Endothelial cell (in vitro differentiated cells): Measurements from ENCODE around the gene CACNA2D3. TPM values are rescaled to one million over a fixed set of nuclear protein-coding genes. Genes with fewer than 3 reads are reported as not detected.

Source experiments
- DNase-seq: peaks from one replicate; pipeline ENCODE4 v3.0.0; 2021; ENCODE audit warnings: low spot score
- H3K27ac Mint-ChIP-seq: one replicate; pipeline ENCODE4 v1.8.0; 2021; ENCODE audit warnings: mixed read lengths, inconsistent platforms; ENCODE audit not compliant: unreplicated experiment
- H3K27me3 Mint-ChIP-seq: one replicate; pipeline ENCODE4 v1.8.0; 2021; ENCODE audit warnings: mild to moderate bottlenecking, moderate library complexity, mixed read lengths, inconsistent platforms; ENCODE audit not compliant: unreplicated experiment
- H3K36me3 Mint-ChIP-seq: one replicate; pipeline ENCODE4 v1.8.0; 2021; ENCODE audit warnings: mild to moderate bottlenecking, low read depth, mixed read lengths, inconsistent platforms; ENCODE audit not compliant: unreplicated experiment
- H3K4me1 Mint-ChIP-seq: one replicate; pipeline ENCODE4 v1.8.0; 2021; ENCODE audit warnings: mild to moderate bottlenecking, mixed read lengths, inconsistent platforms; ENCODE audit not compliant: unreplicated experiment
- H3K4me3 Mint-ChIP-seq: one replicate; pipeline ENCODE4 v1.8.0; 2021; ENCODE audit warnings: mild to moderate bottlenecking, mixed read lengths, inconsistent platforms; ENCODE audit not compliant: unreplicated experiment
- H3K9me3 Mint-ChIP-seq: one replicate; pipeline ENCODE4 v1.8.0; 2021; ENCODE audit warnings: mixed read lengths, inconsistent platforms; ENCODE audit not compliant: unreplicated experiment
- CTCF ChIP-seq: fragments of 200-600 bp; sonication (generic); IDR thresholded peaks from one replicate; pipeline ENCODE4 v1.5.0; 2021; ENCODE audit warnings: antibody characterized with exemption; ENCODE audit not compliant: unreplicated experiment
- total RNA-seq: library from RNA; stranded (reverse); fragmentation: NEBNext Ultra II Directional; extraction: Animal tissue kit (Norgen Biotek cat#: 25700); gene quantifications from one replicate; pipeline ENCODE4 v1.2.1, GENCODE V29; 2021; ENCODE audit not compliant: unreplicated experiment

The CACNA2D3 gene
- total RNA-seq, 1 donor from 2014 or later = 0.46 TPM

DNA sequence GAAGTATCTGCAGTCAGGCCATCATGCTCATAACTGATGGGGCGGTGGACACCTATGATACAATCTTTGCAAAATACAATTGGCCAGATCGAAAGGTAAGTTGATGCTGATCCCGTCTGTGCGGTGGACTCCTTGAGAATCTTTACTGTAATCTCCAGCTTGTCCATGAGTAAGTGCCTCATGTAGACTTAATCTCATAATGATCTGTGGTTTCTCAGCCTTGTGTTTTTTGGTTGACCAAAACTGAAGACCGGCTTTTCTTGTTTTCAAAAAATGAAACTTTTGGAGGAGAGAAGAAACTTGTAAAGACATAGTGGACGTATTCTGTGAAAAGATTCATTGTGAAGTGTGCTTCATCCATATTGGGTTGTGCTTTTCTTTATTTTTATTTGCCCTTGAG lies 519.8 kb downstream of the CACNA2D3 start:
- Mint-ChIP-seq H3K4me3 (no peak overlapping the region), H3K27me3 (peaks cover 2% of the 10 kb centered on the region), H3K4me1 (peaks cover 33% of the 10 kb centered on the region), H3K9me3 (no peaks in the 10 kb centered on the region), H3K36me3 (peaks cover 11% of the 10 kb centered on the region), H3K27ac (no peak overlapping the region)
- no peak for DNase-seq
- no peak for TF ChIP-seq CTCF

DNA sequence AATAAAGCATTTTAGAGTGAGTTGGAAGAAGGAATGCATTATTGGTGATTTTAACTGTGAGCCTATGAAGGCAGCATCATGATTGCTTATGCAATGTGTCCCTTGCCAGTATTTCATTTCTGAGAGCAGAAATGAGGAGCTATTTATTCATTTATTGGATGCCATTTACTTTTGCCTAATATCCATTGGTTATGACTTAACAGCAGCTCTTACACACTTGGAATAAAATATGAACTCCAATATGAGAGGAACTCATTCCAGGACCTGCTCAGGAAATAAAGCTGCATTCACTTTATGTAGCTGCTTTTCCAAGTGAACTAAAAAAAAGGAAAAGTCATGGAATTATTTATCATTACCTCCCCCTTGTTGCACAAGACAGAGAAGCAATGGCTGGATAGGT lies 525.4 kb downstream of the CACNA2D3 start:
- TF ChIP-seq CTCF = no peak
- DNase-seq = no peak
- Mint-ChIP-seq H3K9me3 (no peaks in the 10 kb centered on the region), H3K4me3 (no peak overlapping the region), H3K36me3 (peaks cover 9% of the 10 kb centered on the region), H3K4me1 (no peaks in the 10 kb centered on the region), H3K27me3 (peaks cover 2% of the 10 kb centered on the region), H3K27ac (no peak overlapping the region)

DNA sequence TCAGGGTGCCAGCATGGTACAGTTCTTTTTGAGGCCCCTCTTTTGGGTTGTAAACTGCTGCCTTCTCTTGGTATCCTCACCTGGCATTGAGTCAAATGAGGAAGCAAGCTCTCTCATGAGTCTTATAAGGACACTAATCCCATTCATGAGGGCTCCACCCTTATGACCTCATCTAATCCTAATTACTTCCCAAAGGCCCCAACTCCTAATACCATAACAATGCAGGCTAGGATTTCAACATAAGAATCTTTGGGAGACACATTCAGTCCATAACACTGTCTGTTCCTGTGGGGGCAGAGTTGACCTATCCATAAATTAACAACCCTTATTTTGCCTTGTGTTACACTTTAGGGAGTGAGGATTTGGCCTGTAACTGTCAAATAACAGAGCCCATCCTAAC lies 527.2 kb downstream of the CACNA2D3 start:
- no peak for DNase-seq
- H3K36me3 Mint-ChIP-seq = peaks cover 5% of the 10 kb centered on the region
- no peak for TF ChIP-seq CTCF
- H3K27me3 Mint-ChIP-seq = peaks cover 4% of the 10 kb centered on the region
- no peaks in the 10 kb centered on the region for H3K9me3 Mint-ChIP-seq
- peaks cover 5% of the 10 kb centered on the region for H3K4me1 Mint-ChIP-seq
- no peak overlapping the region for H3K27ac Mint-ChIP-seq
- no peak overlapping the region for H3K4me3 Mint-ChIP-seq

GRCh38 chr3:54653456-54654195 lies 531.3 kb downstream of the CACNA2D3 start:
- no peaks in the 10 kb centered on the region for H3K36me3 Mint-ChIP-seq
- peaks cover 3% of the 10 kb centered on the region for H3K27me3 Mint-ChIP-seq
- H3K4me1 Mint-ChIP-seq = peaks cover 7% of the 10 kb centered on the region
- DNase-seq = no peak
- no peak overlapping the region for H3K4me3 Mint-ChIP-seq
- H3K27ac Mint-ChIP-seq = no peak overlapping the region
- H3K9me3 Mint-ChIP-seq = no peaks in the 10 kb centered on the region
- no peak for TF ChIP-seq CTCF

DNA sequence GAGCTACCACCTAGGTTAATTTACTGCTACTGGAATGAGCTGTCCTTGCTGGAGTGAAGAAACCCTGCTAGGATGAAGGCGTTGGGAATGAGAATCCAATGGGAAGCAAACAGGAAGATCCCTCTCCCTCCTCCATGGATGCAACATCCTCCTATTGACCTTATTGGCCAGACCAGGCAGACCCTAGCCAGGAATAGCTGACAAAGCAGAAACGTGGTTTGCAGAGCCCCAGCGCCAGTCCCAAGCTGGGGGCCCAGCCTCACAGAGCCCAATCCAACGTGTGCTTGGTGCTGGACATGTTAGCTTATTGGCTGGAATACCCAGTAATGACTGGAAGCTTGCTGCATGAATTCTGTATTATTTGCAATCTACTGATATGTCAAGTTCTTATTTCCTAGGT lies 532.4 kb downstream of the CACNA2D3 start:
- Mint-ChIP-seq H3K27me3 (peaks cover 3% of the 10 kb centered on the region), H3K36me3 (no peaks in the 10 kb centered on the region), H3K4me1 (peaks cover 11% of the 10 kb centered on the region), H3K27ac (no peak overlapping the region), H3K4me3 (no peak overlapping the region), H3K9me3 (no peaks in the 10 kb centered on the region)
- TF ChIP-seq CTCF = no peak
- DNase-seq = no peak
